NCI-H526 treated with DMSO at 0.1 percent for 48 hours (cell line): ENCODE data around the gene RYR3.
A peak's percentile ranks its signal among the peaks of the same experiment; 100 is the strongest.

Source experiments
- DNase-seq: peaks from one replicate; lab custom pipeline; 2025; lab: John Stamatoyannopoulos, UW

RYR3 gene

DNA sequence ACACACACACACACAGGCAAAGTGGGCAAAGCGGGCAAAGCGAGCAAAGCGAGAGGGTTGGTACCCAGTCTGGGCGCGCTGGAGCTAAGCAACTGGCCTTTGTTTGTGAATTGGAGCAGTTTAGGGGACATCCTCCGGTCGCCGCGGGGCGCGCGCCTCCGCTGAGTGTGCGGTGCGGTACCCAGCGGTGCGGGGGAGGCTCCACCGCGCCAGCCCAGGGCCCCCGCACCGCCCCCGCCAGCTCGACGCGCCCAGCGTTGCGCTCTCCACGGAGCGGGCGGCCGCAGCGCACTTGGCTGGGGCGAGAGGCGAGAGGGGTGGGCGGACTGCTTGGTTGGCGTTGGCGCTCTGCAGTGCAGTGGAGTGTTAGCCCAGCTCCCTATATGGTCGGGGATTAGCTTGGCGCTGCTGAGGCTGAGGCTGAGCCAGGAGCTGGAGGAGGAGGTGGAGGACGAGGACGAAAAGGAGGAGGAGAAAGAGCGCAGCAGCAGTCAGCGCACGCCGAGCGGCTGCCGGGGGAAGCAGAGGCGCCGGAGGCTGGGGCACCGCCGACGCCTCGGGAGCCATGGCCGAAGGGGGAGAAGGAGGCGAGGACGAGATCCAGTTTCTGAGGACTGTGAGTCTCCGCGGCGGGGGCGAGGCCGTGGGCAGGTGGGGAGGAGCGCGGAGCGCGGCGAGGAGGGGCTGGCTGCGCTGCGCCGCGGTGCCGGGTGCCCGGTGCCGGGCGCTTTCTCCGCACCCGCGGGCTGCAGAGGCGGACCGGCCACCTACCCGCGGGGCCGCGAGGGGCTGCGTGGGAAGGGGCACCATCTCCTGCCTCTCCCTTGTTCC lies at the start of gene RYR3:
TSS of gene RYR3 (plus strand) at position 487 of the 831 bp plus-strand sequence. CDS start at position 566, 79 bp downstream.
- no peak for DNase-seq

DNA sequence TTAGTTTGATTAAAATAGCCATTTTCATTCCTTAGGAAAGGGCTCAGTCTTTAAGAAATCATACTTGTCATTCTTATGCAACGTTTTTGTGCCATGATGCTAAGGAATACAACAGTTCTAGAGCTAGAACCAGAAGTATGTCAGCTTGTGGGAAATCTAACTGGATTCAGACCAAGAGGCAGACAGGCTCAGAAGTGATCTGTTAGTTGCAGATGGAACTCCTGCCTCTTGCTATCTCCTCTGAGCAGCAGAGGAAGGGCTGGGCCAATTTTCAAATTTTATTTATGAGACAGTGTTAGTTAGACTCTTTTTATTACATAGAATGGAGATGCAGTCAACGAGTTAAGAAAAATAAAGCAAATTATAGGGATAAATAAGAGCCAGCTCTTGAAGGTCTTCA lies 48.5 kb upstream of the RYR3 start:
- no peak for DNase-seq

DNA sequence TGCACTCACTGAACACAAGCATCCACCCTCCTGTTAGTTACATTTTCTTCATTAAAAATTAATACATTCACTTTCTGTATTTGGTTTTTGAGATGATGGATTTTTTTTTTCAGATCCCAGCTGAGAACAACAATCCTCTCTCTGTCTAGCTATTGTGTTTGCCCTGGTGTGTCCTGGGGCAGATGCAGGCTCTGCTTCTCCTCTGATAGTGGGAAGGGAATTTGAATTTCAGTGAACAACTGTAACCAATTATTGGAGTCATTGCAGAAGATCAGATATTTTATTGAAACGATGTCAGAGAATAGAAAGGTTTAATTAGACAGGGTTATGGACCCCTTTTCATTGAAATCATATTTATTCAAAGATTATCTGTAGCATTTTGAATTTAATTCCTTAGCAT lies 33.1 kb upstream of the RYR3 start:
- DNase-seq, result no peak

DNA sequence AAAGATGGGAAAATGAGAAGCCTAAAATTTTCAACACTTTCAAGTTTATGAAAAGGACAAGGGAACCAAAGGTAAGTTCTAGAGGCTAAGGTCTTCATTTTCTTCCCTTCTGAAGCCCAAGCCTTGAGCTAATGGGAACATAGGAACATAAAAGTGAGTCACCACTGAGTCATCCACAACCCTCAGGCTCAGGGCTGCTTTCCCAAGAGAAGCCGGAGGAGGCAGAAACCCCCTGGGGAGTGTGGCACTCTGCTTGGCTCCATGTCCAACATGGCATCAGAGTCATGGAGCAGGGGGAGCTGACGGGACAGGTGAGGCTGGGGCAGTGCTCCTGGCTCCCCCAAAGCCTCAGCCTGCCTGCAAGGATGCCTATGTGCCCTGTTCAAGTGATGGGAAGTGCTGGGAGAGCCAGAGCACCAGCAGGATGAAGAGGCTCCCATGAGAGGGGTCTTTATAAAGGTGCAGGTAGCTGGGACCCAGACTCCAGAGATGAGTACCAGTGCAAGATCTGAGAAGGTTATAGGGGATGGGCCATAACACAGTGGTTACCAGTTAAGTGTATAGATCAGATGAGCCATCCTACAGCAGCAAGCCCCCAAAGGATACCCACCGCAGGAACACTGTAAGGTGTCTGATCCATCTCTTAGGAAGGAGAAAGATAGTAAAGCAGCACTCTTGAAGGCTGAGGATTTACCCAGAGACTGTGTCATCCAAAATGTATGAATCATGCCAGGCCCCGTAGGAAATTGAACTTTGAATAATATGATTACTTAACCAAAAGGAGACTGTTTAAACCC lies 31.8 kb upstream of the RYR3 start:
- DNase-seq, result no peak

DNA sequence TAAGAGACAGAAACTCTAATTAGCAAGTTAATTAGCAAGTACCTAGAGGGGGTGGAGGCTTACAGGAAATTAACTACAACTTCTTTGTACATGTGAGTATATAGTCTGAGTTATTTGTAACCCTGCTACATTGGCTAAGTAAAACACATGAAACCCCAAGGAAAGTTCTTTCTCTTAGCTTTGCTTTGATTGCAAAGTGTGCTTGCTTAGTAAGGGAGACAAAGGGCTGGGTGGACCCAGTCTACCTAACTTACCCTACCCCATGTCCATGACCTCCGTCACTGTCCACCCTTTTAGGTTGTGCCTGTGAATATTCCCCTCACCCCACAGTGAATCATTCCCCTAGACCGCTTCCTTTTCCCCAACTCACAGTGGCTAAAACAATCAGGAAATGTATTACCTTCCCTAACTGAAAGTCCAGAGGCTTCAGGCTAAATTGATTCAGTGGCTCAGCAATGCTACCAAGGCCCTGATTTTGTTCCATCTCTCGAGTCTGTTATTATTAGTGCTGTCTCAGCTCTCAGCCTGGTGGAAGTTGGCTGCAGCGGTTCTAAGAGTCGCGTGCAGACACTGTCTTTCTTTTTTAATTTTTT lies 31.1 kb upstream of the RYR3 start:
- no peak for DNase-seq

DNA sequence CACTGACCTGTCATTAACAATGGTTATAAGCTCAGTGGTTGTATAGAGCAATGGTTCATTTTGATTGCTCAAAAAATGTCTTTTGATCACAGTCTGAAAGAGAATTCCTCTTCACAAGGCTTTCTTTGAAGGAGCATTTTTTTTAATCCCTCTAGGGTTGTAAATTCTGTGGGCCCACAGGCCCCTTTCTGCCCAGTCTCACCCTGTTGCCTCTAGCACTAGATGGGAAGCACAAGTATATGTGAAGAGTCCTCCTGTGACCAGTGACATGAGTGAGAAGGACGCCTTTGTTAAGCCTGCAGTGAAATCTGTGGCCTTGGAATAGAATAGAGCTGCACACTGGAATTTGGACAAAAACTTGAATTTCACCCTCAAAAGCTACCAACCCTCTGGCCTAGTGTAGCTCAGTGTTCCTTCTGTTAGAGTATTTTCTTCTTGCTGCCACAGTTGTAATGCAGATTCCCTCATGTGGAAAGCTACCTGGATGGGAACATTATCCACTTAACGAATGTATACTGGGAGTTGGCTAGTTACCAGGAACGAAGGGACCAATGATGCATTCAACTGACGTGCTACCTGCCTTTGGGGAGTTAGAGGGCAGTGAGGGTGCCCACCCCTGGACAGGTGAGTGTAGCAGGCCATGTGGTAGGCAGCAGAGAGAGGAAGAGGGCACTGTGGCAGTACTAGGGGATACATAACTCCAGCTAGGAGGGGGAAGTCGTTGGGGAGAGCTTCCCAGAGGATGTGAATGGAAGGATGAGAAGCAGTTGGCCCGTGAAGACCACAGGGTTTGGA lies 28.3 kb upstream of the RYR3 start:
- no peak for DNase-seq

DNA sequence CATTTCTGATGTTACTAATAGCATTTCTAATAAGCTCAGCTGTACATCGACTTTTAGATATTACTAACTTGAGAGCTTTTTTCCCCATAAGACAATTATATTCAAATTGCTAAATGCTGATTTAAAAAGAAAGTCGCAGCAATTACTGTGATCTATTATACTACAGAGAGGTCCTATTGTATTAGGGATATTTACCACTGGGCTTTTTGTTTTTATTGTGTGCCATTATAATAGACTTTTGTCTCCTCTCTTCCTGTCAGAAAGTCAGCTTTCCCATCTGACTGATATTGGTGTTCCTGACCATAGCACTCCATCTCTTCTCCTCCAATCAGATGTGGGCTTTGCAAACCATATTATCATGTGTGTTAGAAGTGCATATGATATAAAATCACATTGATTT lies 27.2 kb upstream of the RYR3 start:
- DNase-seq, result no peak

DNA sequence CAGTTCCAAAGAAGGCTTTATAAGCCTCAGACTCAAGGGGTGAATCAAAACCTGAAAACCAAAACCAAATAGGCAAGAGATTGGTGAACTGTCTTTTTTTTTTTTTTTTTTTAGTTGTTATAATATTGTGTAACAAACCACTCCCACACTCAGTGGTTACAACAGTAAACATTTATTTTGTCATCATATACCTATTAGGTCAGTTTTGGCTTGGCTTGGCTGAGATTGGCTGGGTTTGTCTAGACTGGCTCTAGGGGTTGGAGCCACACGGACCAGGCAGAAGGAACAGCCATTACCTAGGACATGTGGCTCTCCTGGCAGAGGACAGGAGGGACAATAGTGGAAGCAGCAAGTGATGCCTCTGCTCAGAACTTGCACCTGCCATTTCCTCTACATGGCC lies 26.4 kb upstream of the RYR3 start:
- DNase-seq, result no peak

DNA sequence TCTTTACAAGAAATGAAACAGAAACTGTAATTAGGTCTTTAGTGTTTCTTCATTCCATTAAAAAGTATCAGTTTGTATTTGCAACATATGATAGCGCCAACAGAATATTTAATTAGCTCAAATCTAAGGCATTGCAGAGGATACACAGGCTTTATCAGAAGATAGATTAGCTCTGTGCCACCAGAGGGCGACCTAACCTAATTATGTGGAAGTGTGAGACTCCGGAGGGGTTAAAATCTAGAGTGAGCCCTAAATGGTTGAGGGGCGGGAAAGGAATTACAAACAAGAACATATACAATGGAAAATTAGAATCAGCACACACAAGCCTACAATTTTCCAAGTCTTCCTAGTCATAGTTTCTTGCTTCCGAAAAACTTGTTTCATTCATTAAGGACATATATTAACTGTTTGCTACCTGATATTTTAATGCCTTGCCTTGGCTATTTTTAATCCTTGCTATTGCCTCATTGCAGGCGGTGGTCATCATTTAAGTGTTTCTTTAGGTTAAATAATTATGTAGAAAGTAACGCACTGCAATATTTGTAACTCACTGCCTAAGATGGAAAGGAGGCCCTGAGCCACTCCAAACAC lies 18.0 kb upstream of the RYR3 start:
- peak; percentile 54 for DNase-seq

DNA sequence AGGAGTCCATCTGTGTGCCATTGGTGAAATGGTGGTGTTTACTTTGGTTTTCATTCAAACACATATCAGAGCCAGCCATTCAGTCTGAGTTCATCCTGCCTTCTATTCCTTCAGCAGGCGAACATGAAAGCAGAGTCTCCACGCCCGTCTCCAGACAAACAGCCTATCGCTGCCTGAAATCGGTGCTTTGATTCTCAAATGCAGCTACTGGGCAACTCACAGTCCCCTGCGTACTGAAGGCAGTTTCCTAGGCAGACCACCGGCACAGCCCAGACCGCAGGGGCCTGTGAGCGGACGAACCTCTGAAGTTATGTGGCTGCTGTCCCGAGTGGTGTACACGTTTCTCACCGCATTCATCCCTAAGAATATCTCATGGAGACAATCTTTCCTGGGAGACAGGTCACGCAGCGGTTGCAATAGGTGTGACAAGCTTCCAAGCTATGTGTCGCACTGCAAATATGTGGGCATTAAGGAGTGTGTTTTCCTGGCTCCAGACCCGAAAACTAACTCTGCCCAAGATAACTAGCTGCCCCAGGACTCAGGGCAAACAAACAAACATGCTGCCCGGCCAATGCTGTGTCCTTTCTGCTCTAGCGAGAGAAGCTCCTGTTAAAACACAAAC lies 16.9 kb upstream of the RYR3 start:
- no peak for DNase-seq

DNA sequence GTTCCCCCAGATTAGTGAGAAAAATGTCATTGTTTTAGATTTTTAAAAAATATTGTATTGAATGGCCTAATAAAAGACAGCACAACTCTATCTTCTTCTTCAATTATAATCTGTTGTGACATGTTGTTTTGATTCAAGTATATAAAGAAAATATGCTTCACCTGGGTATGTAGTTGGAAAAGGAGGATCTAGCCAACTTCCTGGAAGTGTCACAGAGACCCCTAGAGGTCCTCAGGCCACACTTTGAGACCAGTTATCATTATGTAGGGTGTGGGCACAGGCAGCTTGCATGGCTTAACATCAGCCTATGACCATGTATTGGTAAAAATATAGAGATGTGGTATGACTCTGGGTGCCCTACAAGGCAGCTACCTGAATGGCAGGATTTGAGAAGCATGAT lies 14.7 kb upstream of the RYR3 start:
- no peak for DNase-seq

DNA sequence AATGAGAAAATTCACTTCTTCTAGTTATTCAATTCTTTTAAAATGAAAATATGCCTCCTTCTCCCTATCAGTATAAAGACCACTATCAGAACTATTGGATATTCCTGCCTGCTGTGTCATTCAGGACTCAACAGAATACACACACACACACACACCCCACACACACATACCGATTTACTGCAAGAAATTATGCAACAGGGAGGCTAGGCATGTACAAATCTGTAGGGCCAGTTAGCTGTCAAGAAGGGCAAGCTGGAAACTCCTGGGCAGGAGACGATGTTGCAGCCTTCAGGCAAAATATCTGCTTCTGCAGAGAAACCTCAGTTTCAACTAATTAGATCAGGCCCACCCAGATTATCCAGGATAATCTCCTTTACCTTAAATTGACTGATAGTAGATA lies 13.9 kb upstream of the RYR3 start:
- no peak for DNase-seq

DNA sequence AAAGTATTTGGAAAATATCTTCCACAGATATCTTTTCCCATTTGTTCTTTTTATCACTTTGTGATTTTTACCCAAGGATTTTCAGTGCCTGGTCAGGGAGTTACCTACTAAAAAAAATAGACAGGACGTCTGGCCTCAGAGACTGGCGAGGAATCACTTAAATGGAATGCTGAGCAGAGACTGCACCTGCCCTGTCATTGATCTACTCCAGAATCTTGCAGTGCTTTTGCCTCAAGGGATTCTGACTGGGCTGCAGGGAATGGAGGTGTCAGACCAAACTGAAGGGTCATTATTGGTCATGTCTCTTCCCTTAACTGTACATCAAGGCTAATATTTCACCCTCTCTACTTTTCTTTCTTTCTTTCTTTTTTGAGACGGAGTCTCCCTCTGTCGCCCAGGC lies 12.1 kb upstream of the RYR3 start:
- DNase-seq, result no peak

DNA sequence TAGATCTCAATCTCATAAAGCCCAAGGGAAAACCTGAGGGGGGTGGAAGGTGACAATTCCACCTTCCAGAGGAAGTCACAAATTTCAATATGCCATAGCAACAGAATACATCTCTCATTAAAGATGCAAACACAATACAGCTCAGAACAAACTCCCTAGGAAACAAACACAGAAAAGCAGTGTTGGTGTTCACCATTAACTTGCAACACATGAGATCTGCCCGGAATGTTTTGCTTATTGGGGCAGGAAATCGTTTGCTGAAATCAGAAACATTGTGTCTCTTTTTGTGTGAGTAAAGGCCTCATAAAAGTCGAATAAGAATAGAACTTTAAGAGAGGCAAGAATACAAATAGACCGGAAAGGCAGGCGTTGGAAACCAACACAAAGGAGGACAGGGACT lies 5.8 kb upstream of the RYR3 start:
- no peak for DNase-seq

DNA sequence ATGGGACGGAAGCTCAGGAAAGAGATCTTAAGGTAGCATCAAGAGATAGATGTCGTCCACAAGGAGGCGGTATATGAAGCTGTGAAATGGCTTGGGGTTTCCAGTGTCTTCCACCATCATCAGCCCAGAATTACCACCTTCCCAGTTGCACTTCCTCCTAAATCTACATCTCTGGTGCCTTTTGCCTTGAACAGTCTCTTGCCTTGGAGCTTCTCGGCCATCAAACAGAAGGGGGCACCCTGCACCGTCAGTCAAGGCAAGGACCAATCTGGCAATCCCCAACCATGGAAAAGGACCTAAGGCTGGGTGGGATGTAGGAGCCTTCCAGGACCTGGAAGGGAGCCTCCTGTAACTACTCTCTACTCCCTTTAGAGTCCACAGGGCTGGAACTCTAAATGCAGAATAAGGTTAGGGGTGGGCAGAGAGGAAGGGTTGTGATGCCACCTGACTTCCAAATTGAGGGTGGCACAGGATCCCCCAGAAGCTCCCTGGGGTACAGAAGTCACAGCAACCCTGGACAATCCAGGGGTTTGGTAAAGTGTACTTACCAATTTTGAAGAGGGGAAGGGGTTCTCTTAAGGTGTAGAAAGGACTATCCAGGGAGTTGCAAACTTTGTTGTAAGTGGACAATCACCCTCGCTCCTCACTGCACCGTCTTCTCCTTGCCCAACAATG lies 1.0 kb upstream of the RYR3 start:
- DNase-seq, result no peak

DNA sequence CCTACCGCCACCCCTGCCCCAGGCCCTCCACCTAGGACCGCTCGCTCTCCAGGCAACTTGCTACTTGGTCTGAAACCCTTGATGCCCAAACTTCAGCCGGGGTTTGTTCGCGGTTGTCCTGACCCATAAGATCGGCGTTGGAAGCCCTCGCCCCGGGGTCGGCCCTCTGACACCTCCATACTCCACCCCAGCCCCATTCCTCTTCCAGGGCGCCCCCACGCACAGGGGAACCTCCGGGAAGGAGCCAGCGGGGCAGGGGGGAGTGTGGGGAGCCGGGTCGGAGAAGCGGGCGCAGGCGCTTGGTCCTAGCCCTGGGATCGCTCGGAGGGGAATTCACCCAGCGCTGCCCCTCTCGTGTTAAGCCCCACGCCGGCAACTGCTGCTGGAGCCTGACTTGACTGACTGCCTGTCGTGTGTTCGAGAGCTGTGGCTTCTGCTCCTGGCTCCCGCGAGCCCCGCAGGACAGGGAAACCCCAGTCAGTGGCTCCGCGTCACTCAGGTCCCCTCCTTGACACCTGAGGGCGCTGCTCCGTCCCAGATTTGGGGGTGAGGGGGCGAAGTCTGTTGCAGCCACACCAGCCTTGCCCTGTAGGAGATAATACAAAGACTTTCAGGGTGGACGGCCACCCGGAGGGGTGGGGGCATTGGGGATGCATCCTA lies 675 bp downstream of the RYR3 start:
- DNase-seq, result no peak

DNA sequence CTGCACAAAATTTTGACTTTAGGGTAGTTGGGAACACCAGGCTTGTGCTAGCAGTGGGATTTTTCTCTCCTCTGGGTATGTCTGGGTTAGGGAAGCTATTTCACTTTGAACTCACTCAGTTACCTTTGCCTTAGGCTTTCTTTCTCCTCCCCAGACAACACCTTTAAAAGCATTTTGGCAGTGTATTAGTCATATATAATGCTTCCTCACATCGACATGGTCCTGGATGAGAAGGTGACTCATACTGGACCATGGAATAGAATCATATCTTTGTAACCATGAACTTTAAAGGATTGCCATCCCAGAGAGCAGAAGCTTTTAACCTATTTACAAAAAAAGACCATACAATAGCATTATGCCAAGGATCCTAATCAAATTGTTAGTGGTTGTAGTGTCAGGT lies 2.7 kb downstream of the RYR3 start:
- no peak for DNase-seq

DNA sequence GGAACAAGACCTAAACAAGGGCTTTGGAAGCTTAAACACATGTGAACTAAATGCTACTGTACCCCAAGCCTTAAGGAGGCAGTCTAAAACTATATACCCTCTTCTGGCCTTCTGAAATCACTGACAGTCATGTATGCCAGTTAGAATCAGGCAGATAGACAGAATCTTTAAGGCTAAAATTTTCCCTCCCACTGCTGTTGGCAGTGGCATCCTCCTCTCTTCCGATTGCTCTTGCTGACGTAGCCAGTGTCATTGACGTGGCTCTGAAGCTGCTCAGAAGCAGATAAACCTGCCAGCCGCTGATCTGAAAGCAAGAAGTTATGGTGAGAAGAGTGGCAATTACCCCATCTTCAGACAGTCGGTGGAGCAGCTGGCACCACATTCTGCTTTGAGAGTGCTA lies 3.3 kb downstream of the RYR3 start:
- DNase-seq, result no peak

DNA sequence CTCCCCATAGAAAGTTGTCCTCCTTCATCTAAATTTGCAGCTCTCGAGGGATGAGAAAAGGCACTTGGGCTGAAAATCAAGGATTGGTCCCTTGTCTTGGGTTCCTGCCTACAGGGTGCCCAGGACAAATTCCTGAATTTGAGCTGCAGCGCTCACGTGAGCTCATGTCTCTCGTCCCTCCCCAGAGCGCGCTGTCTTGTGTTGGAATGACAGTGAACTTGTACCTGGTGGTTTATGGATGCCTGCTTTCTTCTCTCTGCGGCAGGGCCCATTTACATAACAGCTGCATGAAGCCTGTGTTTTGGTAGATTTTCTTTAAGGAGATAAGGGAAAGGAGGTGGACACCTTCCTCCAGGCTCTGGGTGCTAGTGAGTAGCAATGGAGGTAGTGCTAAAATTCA lies 4.3 kb downstream of the RYR3 start:
- DNase-seq, result no peak

DNA sequence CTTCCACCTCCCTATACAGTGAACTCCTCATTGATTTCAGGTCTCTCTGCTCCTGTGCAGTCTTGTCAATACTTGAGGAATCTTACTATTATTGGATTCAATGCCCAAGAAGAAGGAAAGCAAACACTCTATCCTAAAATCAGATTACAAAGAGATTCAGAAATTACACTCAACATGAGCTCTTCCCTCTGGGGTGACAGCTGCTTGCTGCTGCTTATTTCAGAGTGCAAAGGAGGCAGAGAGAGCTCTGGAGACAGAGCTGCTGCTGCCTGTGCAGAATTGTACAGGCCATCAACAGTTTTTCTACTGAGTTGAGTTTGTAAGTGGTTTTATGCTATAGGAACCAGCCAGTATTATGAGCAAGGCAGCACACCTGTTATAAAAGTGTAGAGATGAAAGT lies 7.1 kb downstream of the RYR3 start:
- DNase-seq, result no peak
